Smooth muscle cell of the pulmonary artery (primary cell): Measurements from ENCODE around the gene FAAP20. TPM values are rescaled to one million over a fixed set of nuclear protein-coding genes. Genes with fewer than 3 reads are reported as not detected.

ENCODE experiments used
- total RNA-seq: library from RNA; depleted of rRNA; stranded (reverse); fragments of >200 nt; gene quantifications from 2 replicates; pipeline ENCODE4 v1.2.3, GENCODE V29; 2014

FAAP20 gene
- total RNA-seq = 29.1 and 31.1 TPM in 2 replicates

GRCh38 chr1:2194319-2194897 is at the start of gene FAAP20:
FAAP20 (minus strand) TSS chr1:2194772; CDS start chr1:2194749, 23 bp downstream.

GRCh38 chr1:2228157-2228594 is 33.6 kb upstream of the FAAP20 start, which contains the start of gene SKI:
SKI (plus strand) TSS chr1:2228319; CDS start chr1:2228767, 448 bp downstream.

Other genes with a start within 250 kb of the FAAP20 start
- not detected in 2 replicates for gene CFAP74, start 191.0 kb downstream of the FAAP20 start, total RNA-seq
- not detected in 2 replicates for gene GABRD, start 175.4 kb downstream of the FAAP20 start, total RNA-seq
- gene PRKCZ, start 144.4 kb downstream of the FAAP20 start, total RNA-seq = 1.3 and 2.4 TPM in 2 replicates
- 51.5 and 59.6 TPM in 2 replicates for gene SKI, start 33.5 kb upstream of the FAAP20 start, total RNA-seq
- 15.4 and 20.0 TPM in 2 replicates for gene MORN1, start 196.8 kb upstream of the FAAP20 start, total RNA-seq
- gene RER1, start 197.1 kb upstream of the FAAP20 start, total RNA-seq = 112 TPM in 2 replicates
- 27.2 and 43.2 TPM in 2 replicates for gene PEX10, start 217.8 kb upstream of the FAAP20 start, total RNA-seq